Right atrium auricular region (tissue), 2 donors: ENCODE results near the gene TBC1D13. TPM values are rescaled to one million over a fixed set of nuclear protein-coding genes. Genes with fewer than 3 reads are reported as not detected.

Experiments
- DNase-seq: peaks from one replicate; pipeline ENCODE4 v3.0.0-alpha.2; 2019; ENCODE audit warnings: low spot score
- H3K27ac ChIP-seq, 2 donors: fragments of 200-600 bp; sonication (generic); 1 replicate in 1 of 2; 2 replicates in 1 of 2; pipeline ENCODE4 v1.5.1; 2016 to 2019
- H3K27me3 ChIP-seq, 2 donors: fragments of 200-600 bp; sonication (generic); one replicate each; pipeline versions ENCODE4 v1.5.1 to v1.6.0; 2017 to 2019
- H3K36me3 ChIP-seq: fragments of 200-600 bp; sonication (generic); one replicate; pipeline ENCODE4 v1.5.1; 2016
- H3K4me1 ChIP-seq, 2 donors: fragments of 200-600 bp; sonication (generic); one replicate each; pipeline versions ENCODE4 v1.5.1 to v1.6.0; 2017 to 2019
- H3K4me3 ChIP-seq, 2 donors: fragments of 200-600 bp; sonication (generic); 1 replicate in 1 of 2; 2 replicates in 1 of 2; pipeline ENCODE4 v1.5.1; 2017 to 2019; ENCODE audit warnings: mild to moderate bottlenecking in 1 of 2, moderate library complexity in 1 of 2
- H3K9me3 ChIP-seq, 2 donors: fragments of 200-600 bp; sonication (generic); one replicate each; pipeline ENCODE4 v1.5.1; 2019
- total RNA-seq, 2 donors: library from RNA; depleted of rRNA; stranded (reverse); fragments of >200 nt; gene quantifications; one replicate each; pipeline ENCODE4 v1.1.0, GENCODE V29; 2016
- TF ChIP-seq, protein P1 (sequence below), 2 donors: fragments of 200-600 bp; sonication (generic); IDR thresholded peaks; one replicate each; pipeline ENCODE4 v1.5.1; 2019; ENCODE audit warnings: antibody characterized with exemption in 2 of 2

Gene TBC1D13
- total RNA-seq, 2 donors from 2014 or later, result 14.2 to 17.1 TPM

DNA sequence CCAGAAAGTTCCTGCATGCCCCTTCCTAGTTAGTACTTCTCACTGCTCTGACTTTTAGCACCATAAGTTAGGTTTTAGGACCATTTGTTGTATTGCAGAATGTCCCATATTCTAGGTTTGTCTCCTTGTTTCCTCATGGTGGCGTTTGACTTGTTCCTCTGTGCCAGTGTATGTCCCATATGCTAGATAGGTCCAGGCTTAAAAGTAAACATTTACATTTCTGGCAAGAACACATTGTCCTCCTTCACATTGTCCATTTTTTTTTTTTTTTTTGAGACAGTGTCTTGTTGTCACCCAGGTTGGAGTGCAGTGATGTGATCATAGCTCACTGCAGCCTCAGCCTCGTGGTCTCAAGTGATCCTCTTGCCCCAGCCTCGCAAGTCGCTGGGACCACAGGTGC, 15.4 kb downstream of the TBC1D13 start:
- Histone ChIP-seq H3K36me3 (peaks cover 59% of the 10 kb centered on the region), H3K4me1 (no peaks in the 10 kb centered on the region), H3K9me3 (no peaks in the 10 kb centered on the region), H3K4me3 (no peak overlapping the region), H3K27ac (no peak overlapping the region), H3K27me3 (no peaks in the 10 kb centered on the region)
- TF ChIP-seq, protein P1, sequence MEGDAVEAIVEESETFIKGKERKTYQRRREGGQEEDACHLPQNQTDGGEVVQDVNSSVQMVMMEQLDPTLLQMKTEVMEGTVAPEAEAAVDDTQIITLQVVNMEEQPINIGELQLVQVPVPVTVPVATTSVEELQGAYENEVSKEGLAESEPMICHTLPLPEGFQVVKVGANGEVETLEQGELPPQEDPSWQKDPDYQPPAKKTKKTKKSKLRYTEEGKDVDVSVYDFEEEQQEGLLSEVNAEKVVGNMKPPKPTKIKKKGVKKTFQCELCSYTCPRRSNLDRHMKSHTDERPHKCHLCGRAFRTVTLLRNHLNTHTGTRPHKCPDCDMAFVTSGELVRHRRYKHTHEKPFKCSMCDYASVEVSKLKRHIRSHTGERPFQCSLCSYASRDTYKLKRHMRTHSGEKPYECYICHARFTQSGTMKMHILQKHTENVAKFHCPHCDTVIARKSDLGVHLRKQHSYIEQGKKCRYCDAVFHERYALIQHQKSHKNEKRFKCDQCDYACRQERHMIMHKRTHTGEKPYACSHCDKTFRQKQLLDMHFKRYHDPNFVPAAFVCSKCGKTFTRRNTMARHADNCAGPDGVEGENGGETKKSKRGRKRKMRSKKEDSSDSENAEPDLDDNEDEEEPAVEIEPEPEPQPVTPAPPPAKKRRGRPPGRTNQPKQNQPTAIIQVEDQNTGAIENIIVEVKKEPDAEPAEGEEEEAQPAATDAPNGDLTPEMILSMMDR (IDR thresholded peaks at IDR 0.05), result no peak
- DNase-seq, result no peak

DNA sequence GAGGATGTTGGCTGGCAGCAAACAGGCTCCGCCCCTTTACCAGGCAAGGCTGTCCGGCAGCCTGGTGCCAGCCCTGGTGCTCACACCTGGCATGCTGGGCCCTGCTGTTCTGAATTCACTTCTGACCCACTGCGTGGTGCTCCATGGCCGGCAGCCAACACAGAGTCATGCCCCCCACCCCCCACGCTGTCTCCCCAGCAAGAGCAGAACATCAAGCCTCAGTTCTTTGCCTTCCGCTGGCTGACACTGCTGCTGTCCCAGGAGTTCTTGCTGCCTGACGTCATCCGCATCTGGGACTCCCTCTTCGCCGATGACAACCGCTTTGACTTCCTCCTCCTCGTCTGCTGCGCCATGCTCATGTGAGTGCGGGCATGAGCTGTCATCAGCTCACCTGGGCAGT, 18.6 kb downstream of the TBC1D13 start:
- TF ChIP-seq, protein P1 (IDR thresholded peaks at IDR 0.05), result no peak
- DNase-seq, result no peak

DNA sequence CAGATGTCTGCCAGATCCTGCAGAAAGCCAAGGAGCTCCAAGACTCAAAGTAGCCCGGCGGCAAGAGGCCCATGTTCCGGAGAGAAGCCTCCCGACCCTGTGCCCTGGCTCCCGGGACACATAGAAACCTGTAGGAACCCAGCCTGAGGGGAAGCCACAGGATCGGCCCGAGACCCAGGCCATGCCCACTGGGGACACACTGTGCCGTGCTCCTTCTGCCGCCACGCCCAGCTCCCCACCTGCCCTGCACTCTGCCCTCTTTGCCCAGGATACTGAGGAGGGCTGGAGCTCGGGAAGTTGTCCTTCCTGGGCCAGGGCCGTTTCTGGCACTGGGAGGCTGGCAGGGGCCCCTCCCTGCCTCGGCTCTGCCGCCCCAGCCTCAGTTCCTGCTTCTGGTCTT, 20.8 kb downstream of the TBC1D13 start:
- no peak overlapping the region for H3K27ac ChIP-seq
- TF ChIP-seq, protein P1 (IDR thresholded peaks at IDR 0.05), result no peak
- no peaks in the 10 kb centered on the region for H3K27me3 ChIP-seq
- H3K4me3 ChIP-seq, result no peak overlapping the region
- no peaks in the 10 kb centered on the region for H3K4me1 ChIP-seq
- no peaks in the 10 kb centered on the region for H3K9me3 ChIP-seq
- H3K36me3 ChIP-seq, result peaks cover 46% of the 10 kb centered on the region
- no peak for DNase-seq

More for the DNA sequence above, 18.6 kb downstream of the TBC1D13 start:
- no peak overlapping the region for H3K27ac ChIP-seq
- H3K36me3 ChIP-seq, result peaks cover 50% of the 10 kb centered on the region
- H3K4me1 ChIP-seq, result no peaks in the 10 kb centered on the region
- no peak overlapping the region for H3K4me3 ChIP-seq
- no peaks in the 10 kb centered on the region for H3K9me3 ChIP-seq
- H3K27me3 ChIP-seq, result no peaks in the 10 kb centered on the region

DNA sequence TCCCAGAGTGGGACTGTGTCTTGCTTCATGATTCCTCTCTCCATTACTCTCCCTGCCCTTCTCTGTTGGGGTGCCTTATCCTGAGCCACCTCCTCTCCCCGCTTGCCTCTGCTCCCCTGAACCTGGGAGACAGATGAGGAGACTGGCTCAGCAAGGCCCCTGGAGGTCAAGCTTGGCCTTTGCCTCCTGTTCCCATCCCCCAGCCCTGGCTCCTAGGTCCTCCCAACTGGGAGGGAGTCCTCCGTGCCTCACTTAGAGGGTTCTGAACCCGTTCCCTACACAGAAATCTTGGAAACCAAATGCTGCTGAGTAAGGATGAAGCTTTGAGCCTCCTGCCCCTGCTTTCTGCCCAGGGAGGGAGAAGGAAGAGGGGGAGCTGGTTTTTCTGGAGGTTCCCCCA, 21.5 kb downstream of the TBC1D13 start:
- no peak for DNase-seq
- Histone ChIP-seq H3K36me3 (peaks cover 39% of the 10 kb centered on the region), H3K4me1 (no peaks in the 10 kb centered on the region), H3K27me3 (no peaks in the 10 kb centered on the region), H3K27ac (no peak overlapping the region), H3K9me3 (no peaks in the 10 kb centered on the region), H3K4me3 (no peak overlapping the region)
- TF ChIP-seq, protein P1 (IDR thresholded peaks at IDR 0.05), result no peak

DNA sequence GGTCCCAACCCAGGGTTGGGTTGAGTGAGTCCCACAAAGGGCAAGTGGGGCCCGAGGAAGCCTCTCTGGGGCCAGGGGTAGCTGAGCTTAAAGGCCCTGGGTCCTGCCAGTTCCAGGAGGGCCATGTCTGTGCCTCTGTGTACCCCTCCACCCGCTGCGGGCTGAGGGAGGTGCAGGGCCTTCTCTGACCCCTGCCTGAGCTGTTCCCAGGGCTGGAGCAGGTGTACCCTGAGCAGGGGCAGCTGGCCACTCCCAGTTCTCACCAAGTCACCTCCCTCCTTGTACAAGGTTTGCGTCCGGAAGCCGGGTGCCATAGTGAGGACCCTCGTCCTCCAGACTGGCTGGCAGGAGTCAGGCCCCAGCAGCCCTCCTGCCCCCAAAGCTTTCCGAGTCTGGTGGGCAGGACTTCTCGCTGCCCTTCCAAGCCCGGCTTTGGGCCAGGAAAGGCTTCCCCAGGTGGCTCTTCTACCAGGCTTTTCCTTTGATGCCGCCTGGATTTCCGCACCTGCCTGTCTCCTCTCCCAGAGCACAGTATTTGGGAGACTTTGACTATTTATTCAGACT, 22.1 kb downstream of the TBC1D13 start:
- Histone ChIP-seq H3K9me3 (no peaks in the 10 kb centered on the region), H3K36me3 (peaks cover 33% of the 10 kb centered on the region), H3K27me3 (no peaks in the 10 kb centered on the region), H3K27ac (no peak overlapping the region), H3K4me3 (no peak overlapping the region), H3K4me1 (no peaks in the 10 kb centered on the region)
- TF ChIP-seq, protein P1 (IDR thresholded peaks at IDR 0.05), result no peak
- DNase-seq, result no peak

DNA sequence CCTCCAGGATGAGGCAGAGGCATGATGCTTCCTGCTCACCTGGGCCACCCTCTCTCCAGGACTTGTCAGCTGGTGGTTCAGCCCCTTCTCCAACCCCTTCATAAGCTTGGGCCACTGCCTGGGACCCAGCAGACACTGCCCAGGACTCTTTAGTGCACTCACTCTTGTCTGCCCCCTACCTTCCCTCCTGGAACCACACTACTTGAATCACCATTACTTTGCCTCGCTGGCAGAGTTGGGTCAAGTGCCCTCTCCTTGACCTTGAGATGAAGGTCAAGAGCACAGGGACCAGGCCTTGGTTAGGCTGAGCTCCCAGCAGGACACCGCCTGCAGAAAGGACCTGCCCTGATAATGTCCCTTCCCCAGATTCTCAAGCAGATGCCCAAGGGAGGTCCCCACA, 22.8 kb downstream of the TBC1D13 start:
- Histone ChIP-seq H3K27me3 (no peaks in the 10 kb centered on the region), H3K4me1 (no peaks in the 10 kb centered on the region), H3K4me3 (no peak overlapping the region), H3K36me3 (peaks cover 32% of the 10 kb centered on the region), H3K27ac (no peak overlapping the region), H3K9me3 (no peaks in the 10 kb centered on the region)
- TF ChIP-seq, protein P1 (IDR thresholded peaks at IDR 0.05), result no peak
- DNase-seq, result no peak
